ENCODE data around the gene MAP3K5.

- no peak for TF ChIP-seq POLR2A (IDR thresholded peaks at IDR 0.05)
- TF ChIP-seq CTCF (IDR thresholded peaks at IDR 0.05) = no peak
- TF ChIP-seq EP300 (IDR thresholded peaks at IDR 0.05) = no peak
Observed at GRCh38 chr6:136775548-136775947, 16.7 kb downstream of the MAP3K5 start.

Measured in gastroesophageal sphincter (tissue), 3 donors.